Measurements from ENCODE around the gene GIPR.
"Not testable (repeated sequence)": the region's sequence is repeated elsewhere in the genome, so short reads cannot be mapped to it uniquely, and the experiment has no call there.

GIPR gene, protein sequence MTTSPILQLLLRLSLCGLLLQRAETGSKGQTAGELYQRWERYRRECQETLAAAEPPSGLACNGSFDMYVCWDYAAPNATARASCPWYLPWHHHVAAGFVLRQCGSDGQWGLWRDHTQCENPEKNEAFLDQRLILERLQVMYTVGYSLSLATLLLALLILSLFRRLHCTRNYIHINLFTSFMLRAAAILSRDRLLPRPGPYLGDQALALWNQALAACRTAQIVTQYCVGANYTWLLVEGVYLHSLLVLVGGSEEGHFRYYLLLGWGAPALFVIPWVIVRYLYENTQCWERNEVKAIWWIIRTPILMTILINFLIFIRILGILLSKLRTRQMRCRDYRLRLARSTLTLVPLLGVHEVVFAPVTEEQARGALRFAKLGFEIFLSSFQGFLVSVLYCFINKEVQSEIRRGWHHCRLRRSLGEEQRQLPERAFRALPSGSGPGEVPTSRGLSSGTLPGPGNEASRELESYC

DNA sequence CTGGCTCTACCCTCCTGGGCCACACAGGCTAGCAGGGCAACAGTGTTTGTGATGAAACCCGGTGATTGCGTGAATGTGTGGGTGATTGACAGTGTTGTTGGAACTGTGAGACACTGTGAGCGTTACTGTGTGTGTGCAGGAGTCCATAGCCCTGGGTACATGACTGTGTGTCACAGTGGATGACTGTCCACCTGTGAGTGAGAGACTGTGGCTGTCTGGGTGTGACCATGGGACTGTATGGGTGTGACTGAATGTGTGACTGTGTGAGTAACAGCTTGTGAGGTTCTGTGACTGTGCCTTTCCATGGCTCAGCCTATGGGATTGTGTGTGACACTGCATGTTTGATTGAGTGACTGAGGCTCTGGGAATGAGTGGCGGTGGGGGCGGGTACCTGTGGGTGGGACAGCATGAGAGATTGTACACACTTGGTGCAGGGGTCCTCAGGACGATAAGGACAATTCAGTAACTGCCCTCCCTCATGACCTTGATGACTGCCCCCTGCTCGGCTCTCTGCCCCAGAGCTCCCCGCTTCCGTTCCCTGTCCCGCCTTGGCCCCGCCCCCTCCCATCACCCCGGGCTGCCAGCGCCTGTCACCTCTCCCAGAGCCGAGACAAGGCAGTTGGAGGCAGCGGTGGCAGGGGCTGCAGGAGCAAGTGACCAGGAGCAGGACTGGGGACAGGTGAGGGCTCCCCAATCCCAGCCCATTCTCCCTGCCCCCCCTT lies at the start of gene GIPR:
TSS of gene GIPR (plus strand) at position 602 of the 722 bp plus-strand sequence. CDS start 1,300 bp downstream, outside the sequence.
- H3K4me1 Mint-ChIP-seq (ENCODE audit: low read depth) = peaks cover 30% of the 10 kb centered on the region
- H3K27ac Mint-ChIP-seq = peak within 1 kb of the TSS; percentile 79
- peaks cover 3% of the 10 kb centered on the region for H3K27me3 Mint-ChIP-seq (ENCODE audit: low read depth)
- H3K4me3 Mint-ChIP-seq = peak within 1 kb of the TSS; percentile 87
- no peaks in the 10 kb centered on the region for H3K9me3 Mint-ChIP-seq
- H3K36me3 Mint-ChIP-seq (ENCODE audit: low read depth) = peaks cover 2% of the 10 kb centered on the region
- peak; percentile 77 for DNase-seq (ENCODE audit: low spot score)

DNA sequence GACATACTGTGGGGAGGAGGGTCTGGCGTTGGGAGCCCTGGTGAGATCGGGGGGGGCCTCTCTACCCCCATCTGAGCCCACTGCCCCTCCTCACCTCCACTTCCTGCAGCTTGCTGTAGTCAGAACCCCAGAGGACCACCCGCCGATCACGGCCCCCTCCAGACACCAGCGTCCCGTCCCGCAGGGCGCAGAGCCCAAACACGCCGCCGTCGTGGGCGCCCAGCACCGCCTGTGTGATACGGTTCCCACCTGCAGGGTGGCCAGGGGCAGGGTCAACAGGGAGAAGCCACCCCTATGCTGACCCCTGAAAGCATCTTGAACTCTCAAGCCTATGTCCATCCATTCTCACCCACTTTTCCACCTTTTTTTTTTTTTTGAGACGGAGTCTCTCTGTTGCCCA lies 46.6 kb upstream of the GIPR start:
- Mint-ChIP-seq H3K27me3 (ENCODE audit: low read depth) (no peaks in the 10 kb centered on the region), H3K36me3 (ENCODE audit: low read depth) (peaks cover 48% of the 10 kb centered on the region), H3K27ac (no peak overlapping the region), H3K4me3 (no peak overlapping the region), H3K9me3 (no peaks in the 10 kb centered on the region), H3K4me1 (ENCODE audit: low read depth) (no peaks in the 10 kb centered on the region)
- no peak for DNase-seq (ENCODE audit: low spot score)

DNA sequence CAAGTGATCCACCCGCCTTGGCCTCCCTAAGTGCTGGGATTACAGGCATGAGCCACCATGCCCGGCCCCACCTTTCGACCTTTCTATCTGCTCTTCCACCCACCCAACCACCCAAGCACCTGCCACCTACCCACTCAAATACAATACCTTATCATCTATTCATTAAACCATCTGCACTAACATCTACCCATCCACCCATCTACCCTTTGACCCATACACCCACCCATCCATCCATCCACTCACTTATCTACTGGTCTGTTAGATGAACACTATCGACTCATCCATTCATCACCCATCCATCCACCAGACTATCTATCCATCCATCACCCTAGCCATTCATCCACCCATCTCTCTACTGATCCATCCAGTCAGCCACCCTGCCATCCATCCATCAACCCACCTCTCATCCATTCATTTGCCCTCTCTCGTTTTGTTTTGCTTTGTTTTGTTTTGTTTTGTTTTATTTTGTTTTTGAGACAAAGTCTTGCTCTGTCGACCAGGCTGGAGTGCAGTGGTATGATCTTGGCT lies 46.0 kb upstream of the GIPR start:
- Mint-ChIP-seq H3K4me1 (ENCODE audit: low read depth) (no peaks in the 10 kb centered on the region), H3K27me3 (ENCODE audit: low read depth) (no peaks in the 10 kb centered on the region), H3K9me3 (no peaks in the 10 kb centered on the region), H3K36me3 (ENCODE audit: low read depth) (peaks cover 51% of the 10 kb centered on the region), H3K4me3 (no peak overlapping the region), H3K27ac (no peak overlapping the region)
- DNase-seq (ENCODE audit: low spot score) = no peak

DNA sequence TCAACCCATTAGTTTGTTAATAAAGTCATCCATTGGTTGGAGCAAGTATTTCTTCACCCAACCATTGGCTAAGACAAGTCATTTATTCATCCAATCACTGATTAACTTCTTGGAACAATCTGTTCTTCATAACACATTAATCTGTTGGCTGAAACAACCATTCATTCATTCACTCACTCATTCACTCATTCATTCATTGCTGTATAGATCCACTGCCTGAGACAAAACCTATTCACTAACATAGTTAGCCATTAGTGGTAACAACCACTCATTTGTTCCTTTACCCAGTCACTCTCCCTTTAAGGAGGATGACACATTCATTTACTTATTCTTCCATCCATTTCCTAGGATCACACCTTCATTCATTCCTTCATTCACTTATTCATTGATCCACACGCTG lies 44.0 kb upstream of the GIPR start:
- no peaks in the 10 kb centered on the region for H3K27me3 Mint-ChIP-seq (ENCODE audit: low read depth)
- peaks cover 52% of the 10 kb centered on the region for H3K36me3 Mint-ChIP-seq (ENCODE audit: low read depth)
- H3K27ac Mint-ChIP-seq = no peak overlapping the region
- no peaks in the 10 kb centered on the region for H3K4me1 Mint-ChIP-seq (ENCODE audit: low read depth)
- DNase-seq (ENCODE audit: low spot score) = no peak
- no peak overlapping the region for H3K4me3 Mint-ChIP-seq
- H3K9me3 Mint-ChIP-seq = no peaks in the 10 kb centered on the region

DNA sequence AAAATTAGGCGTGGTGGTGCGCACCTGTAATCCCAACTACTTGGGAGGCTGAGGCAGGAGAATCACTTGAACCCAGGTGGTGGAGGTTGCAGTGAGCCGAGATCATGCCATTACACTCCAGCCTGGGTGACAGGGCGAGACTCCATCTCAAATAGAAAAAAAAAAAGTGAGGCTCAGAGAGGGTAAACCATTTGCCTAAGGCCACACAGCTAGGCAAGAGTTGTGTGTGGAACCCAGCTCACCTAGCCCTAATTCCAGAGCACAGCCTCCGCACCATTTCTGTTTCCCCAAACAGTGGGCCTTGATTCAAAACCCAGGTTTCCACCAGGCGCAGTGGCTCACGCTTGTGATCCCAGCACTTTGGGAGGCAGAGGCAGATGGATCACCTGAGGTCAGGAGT lies 39.8 kb upstream of the GIPR start:
- not testable (repeated sequence) for DNase-seq (ENCODE audit: low spot score); H3K4me1 Mint-ChIP-seq (ENCODE audit: low read depth); H3K27me3 Mint-ChIP-seq (ENCODE audit: low read depth); H3K4me3 Mint-ChIP-seq; H3K27ac Mint-ChIP-seq; H3K9me3 Mint-ChIP-seq
- peaks cover 43% of the 10 kb centered on the region for H3K36me3 Mint-ChIP-seq (ENCODE audit: low read depth)

DNA sequence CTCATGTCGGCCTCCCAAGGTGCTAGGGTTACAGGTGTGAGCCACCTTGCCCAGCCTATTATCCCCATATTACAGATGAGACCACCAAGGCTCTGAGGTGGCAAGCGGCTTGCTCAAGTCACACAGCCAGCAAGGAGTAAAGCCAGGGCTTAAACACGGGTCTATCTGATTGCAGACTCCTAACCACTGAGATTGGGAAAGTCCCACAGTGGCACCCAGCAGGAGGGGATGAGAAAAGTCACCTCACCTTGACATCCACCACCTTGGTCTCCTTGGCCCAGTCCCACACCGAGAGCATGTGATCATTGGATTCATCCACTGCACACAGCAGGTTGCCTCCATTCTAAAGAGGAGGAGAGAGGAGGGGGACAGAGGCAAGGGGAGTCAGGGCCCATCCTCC lies 38.3 kb upstream of the GIPR start:
- Mint-ChIP-seq H3K4me3 (no peak overlapping the region), H3K9me3 (no peaks in the 10 kb centered on the region), H3K4me1 (ENCODE audit: low read depth) (peaks cover 1% of the 10 kb centered on the region), H3K27ac (no peak overlapping the region), H3K36me3 (ENCODE audit: low read depth) (peaks cover 34% of the 10 kb centered on the region), H3K27me3 (ENCODE audit: low read depth) (no peaks in the 10 kb centered on the region)
- DNase-seq (ENCODE audit: low spot score) = no peak

DNA sequence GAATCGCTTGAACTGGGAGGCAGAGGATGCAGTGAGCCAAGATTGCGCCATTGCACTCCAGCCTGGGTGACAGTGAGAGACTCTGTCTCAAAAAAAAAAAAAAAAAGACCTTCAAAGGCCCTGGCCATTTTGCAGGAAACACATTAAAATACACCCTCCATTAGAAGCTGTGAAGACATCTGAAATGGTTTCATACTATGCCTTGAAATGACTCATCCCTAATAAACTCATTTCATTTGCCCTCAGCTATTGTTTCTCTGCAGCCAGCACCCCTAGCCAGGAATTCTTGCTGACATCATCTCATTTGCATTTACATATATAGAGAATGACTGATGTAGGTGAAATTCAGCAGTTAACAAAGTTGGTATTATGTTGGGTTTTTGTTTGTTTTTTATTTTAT lies 37.6 kb upstream of the GIPR start:
- Mint-ChIP-seq H3K27me3 (ENCODE audit: low read depth) (no peaks in the 10 kb centered on the region), H3K9me3 (no peaks in the 10 kb centered on the region), H3K4me3 (no peak overlapping the region), H3K36me3 (ENCODE audit: low read depth) (peaks cover 30% of the 10 kb centered on the region), H3K4me1 (ENCODE audit: low read depth) (peaks cover 1% of the 10 kb centered on the region), H3K27ac (no peak overlapping the region)
- DNase-seq (ENCODE audit: low spot score) = peak; percentile 10

DNA sequence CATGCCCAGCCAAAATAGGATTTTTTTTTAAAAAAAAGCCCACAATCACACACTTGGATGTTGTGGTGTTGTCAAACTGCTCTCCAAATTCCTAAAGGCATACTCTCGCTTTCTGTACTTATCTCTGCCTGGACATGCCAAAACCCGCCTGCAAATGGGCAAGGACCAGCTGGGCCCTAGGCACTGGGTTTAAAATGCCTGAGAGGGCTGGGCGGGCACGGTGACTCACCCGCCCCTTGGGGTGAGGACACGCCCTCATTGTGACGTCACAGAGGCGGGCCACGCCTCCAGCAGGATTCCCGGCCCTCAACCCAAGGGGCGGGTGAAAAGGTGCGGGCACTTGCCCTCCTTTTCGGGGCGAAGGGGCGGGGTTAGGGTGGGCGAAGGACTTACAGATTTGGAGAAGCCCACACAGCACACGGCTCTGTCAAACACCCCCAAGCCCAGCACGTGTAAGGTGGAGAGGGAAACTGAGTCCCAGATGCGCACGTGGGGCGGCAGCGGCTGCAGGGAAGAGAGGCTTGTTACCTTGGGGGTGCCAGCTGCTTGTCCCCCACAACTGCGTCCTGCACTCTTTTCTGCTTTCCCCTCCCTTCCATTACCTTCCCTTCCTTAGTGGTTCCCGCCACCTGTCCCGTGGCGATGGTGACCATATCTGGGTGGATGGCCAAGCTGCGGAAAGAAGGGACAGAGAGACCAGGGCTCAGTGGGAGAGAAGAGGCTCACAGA lies 35.4 kb upstream of the GIPR start:
- Mint-ChIP-seq H3K4me1 (ENCODE audit: low read depth) (peaks cover 1% of the 10 kb centered on the region), H3K36me3 (ENCODE audit: low read depth) (peaks cover 19% of the 10 kb centered on the region), H3K9me3 (no peaks in the 10 kb centered on the region), H3K4me3 (no peak overlapping the region), H3K27ac (no peak overlapping the region), H3K27me3 (ENCODE audit: low read depth) (no peaks in the 10 kb centered on the region)
- peak; percentile 35 for DNase-seq (ENCODE audit: low spot score)

DNA sequence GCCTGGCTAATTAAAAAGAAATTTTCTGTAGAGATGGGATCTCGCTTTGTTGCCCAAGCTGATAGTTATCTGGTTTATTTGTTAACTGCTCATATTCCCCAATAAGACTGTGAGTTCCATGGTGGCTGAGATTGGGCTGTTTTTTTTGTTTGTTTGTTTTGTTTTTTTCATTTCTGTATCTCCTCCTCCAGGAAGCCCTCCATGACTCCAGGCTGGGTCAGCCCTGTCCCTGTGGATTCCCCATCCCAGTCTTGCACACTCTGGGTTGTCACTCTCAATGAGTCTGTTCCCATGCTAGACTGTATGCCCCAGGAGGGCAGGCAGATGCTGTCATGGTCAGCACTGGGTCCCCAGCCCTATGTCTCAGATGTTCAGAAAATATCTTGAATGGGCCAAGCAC lies 31.7 kb upstream of the GIPR start:
- Mint-ChIP-seq H3K36me3 (ENCODE audit: low read depth) (peaks cover 14% of the 10 kb centered on the region), H3K4me3 (no peak overlapping the region), H3K27me3 (ENCODE audit: low read depth) (no peaks in the 10 kb centered on the region), H3K4me1 (ENCODE audit: low read depth) (peaks cover 20% of the 10 kb centered on the region), H3K9me3 (no peaks in the 10 kb centered on the region), H3K27ac (no peak overlapping the region)
- DNase-seq (ENCODE audit: low spot score) = no peak

DNA sequence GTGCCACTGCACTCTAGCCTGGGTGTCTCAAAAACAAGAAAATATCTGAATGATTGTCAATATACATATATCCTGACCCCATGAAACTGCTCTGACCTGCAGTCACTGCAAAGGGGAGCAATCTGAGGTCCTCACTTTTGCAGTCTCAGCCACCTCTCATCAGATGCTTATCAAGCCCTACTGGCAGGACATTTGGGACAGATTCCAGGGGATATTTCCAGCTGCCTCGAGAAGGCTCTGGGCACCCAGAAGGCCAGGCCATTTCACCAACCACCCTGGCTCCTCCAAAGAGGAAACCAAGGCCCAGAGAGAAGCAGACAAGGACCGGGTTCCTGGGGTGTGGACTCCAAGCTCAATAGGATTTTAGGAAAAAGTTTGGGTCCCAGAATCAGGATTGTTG lies 31.1 kb upstream of the GIPR start:
- no peak overlapping the region for H3K4me3 Mint-ChIP-seq
- H3K36me3 Mint-ChIP-seq (ENCODE audit: low read depth) = peaks cover 15% of the 10 kb centered on the region
- H3K9me3 Mint-ChIP-seq = no peaks in the 10 kb centered on the region
- no peak overlapping the region for H3K27ac Mint-ChIP-seq
- no peaks in the 10 kb centered on the region for H3K27me3 Mint-ChIP-seq (ENCODE audit: low read depth)
- no peak for DNase-seq (ENCODE audit: low spot score)
- peaks cover 26% of the 10 kb centered on the region for H3K4me1 Mint-ChIP-seq (ENCODE audit: low read depth)

DNA sequence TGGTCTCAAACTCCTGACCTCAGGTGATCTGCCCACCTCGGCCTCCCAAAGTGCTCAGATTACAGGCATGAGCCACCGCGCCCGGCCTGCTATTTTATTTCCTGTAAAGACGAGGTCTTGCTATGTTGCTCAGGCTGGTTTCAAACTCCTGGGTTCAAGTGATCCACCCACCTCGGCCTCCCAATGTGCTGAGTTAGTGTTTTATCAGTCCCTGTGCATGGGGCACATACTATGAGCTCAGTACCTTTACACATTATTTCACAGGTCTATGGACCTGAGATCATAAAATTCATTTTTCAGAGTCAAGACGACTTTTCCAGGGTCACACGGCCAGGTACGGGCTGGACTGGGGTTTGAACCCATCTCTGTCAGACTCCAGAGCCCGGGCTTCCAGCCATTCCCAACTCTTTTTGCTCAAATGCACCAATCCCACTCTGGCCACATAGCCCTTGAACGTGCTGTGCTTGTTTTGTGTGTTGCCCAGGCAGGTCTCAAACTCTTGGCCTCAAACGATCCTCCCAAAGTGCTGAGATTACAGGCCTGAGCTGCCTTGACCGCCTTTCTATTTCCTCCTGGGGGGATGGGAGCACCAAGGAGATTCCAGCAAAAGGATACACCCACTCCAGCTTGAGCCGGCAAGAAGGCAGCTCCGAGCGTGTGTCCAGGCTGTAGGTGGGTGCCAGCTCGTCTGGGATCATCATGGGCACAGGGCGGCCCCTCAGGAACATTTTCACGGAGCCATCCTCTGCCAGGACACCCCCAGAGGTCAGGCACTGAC lies 29.9 kb upstream of the GIPR start:
- no peak for DNase-seq (ENCODE audit: low spot score)
- Mint-ChIP-seq H3K36me3 (ENCODE audit: low read depth) (peaks cover 12% of the 10 kb centered on the region), H3K4me1 (ENCODE audit: low read depth) (peaks cover 32% of the 10 kb centered on the region), H3K27ac (no peak overlapping the region), H3K27me3 (ENCODE audit: low read depth) (no peaks in the 10 kb centered on the region), H3K4me3 (peak overlapping the region; percentile 87), H3K9me3 (no peaks in the 10 kb centered on the region)

DNA sequence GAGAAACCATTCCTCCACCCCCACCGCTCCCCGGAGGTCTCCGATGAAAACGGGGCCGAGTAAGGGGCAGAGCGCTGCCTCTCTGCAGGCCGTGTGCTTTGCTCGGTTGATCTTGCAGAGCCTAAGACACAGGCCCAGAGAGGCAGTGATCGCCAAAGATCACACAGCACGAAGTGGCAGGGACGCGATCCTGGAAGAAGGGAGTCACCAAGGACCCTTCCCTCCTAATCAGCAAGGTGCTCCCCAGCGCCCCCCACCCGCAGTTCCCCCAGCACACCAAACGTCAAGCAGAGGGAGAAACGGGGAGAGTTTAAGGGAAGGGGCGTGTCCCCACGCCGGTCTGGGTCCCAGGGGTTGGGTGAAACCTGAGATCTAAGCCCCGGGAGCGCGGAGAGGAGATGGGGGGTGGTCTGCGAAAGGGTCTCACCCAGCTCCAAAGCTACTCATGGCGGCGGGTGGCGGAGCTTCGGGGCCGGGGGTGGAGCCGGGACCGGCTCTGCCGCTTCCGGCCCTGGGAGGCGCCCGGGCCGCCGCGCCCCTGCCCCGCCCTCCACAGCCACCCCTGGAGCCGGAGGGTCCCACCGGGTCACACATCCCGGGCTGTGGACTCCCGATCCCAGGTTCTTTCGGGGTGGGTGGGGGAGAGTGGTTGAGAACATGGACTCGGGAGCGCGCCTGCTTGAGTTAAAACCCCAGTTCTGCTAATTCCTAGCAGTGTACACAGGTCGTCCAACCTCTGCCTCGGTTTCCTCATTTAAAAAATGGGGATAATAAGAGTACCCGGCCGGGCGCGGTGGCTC lies 28.9 kb upstream of the GIPR start, which contains the start of gene EML2:
TSS of gene EML2 (minus strand) at position 468 of the 800 bp plus-strand sequence. CDS start at position 447, 21 bp downstream.
- Mint-ChIP-seq H3K27me3 (ENCODE audit: low read depth) (no peaks in the 10 kb centered on the region), H3K9me3 (no peaks in the 10 kb centered on the region), H3K4me3 (peak within 1 kb of the TSS; percentile 87), H3K36me3 (ENCODE audit: low read depth) (peaks cover 11% of the 10 kb centered on the region), H3K27ac (peak within 1 kb of the TSS; percentile 86), H3K4me1 (ENCODE audit: low read depth) (peaks cover 35% of the 10 kb centered on the region)
- DNase-seq (ENCODE audit: low spot score) = peak; percentile 62
